HepG2 (cell line): ENCODE data around the gene LRRC3C. TPM values are rescaled to one million over a fixed set of nuclear protein-coding genes. Genes with fewer than 3 reads are reported as not detected.
A peak's percentile ranks its signal among the peaks of the same experiment; 100 is the strongest.

Source experiments
- AGO1 ChIP-seq: fragments of 200-400 bp; formaldehyde crosslinking; IDR thresholded peaks from 2 replicates; pipeline ENCODE4 v1.6.1; 2017; ENCODE audit warnings: mild to moderate bottlenecking, low read depth, low read length, moderate library complexity; ENCODE audit not compliant: poor library complexity, severe bottlenecking
- ARHGAP35 ChIP-seq: sonication (generic); formaldehyde crosslinking; IDR thresholded peaks from 2 replicates; pipeline ENCODE4 v1.9.0; 2022; ENCODE audit warnings: mild to moderate bottlenecking, inconsistent platforms, moderate library complexity, missing genetic modification reagents, borderline replicate concordance
- ATRX ChIP-seq: sonication (generic); formaldehyde crosslinking; IDR thresholded peaks from 2 replicates; pipeline ENCODE4 v1.4.0; 2020; ENCODE audit warnings: missing genetic modification reagents, borderline replicate concordance
- CHD2 ChIP-seq: IDR thresholded peaks from 2 replicates; pipeline ENCODE4 v1.6.1; 2011; ENCODE audit warnings: low read depth, low read length, improper control_type of control experiment
- EEA1 ChIP-seq: sonication (generic); formaldehyde crosslinking; IDR thresholded peaks from 2 replicates; pipeline ENCODE4 v1.5.1; 2020; ENCODE audit warnings: mild to moderate bottlenecking, missing genetic modification reagents, borderline replicate concordance
- FOXA3 ChIP-seq: IDR thresholded peaks from 2 replicates; pipeline ENCODE4 v1.6.1; 2016; ENCODE audit warnings: missing genetic modification reagents, missing compliant biosample characterization
- GPBP1L1 ChIP-seq: sonication (generic); formaldehyde crosslinking; IDR thresholded peaks from 2 replicates; pipeline ENCODE4 v1.5.0; 2020; ENCODE audit warnings: mild to moderate bottlenecking, missing genetic modification reagents
- GTF3A ChIP-seq: sonication (generic); formaldehyde crosslinking; conservative IDR thresholded peaks from 2 replicates; pipeline ENCODE4 v1.4.0; 2020; ENCODE audit warnings: mild to moderate bottlenecking, missing genetic modification reagents
- KAT7 ChIP-seq: IDR thresholded peaks from 2 replicates; pipeline ENCODE4 v1.6.1; 2018; ENCODE audit warnings: borderline replicate concordance, missing compliant biosample characterization
- KMT2B ChIP-seq: IDR thresholded peaks from 2 replicates; pipeline ENCODE4 v1.6.1; 2016; ENCODE audit warnings: missing genetic modification reagents, missing compliant biosample characterization
- SIX1 ChIP-seq: sonication (generic); formaldehyde crosslinking; IDR thresholded peaks from 2 replicates; pipeline ENCODE4 v1.4.0; 2020; ENCODE audit warnings: missing genetic modification reagents, borderline replicate concordance
- TEAD2 ChIP-seq: sonication (generic); formaldehyde crosslinking; IDR thresholded peaks from 2 replicates; pipeline ENCODE4 v1.9.0; 2021; ENCODE audit warnings: missing genetic modification reagents
- TMF1 ChIP-seq: sonication (generic); formaldehyde crosslinking; IDR thresholded peaks from 2 replicates; pipeline ENCODE4 v1.8.1; 2022; ENCODE audit warnings: low read depth, missing genetic modification reagents
- TSC22D2 ChIP-seq: sonication (generic); formaldehyde crosslinking; IDR thresholded peaks from 2 replicates; pipeline ENCODE4 v1.5.1; 2020; ENCODE audit warnings: missing genetic modification reagents, mild to moderate bottlenecking, borderline replicate concordance
- ZEB1 ChIP-seq: IDR thresholded peaks from 2 replicates; pipeline ENCODE4 v1.6.1; 2012; ENCODE audit warnings: mild to moderate bottlenecking, low read depth, inconsistent platforms; ENCODE audit not compliant: insufficient replicate concordance
- ZNF382 ChIP-seq: sonication (generic); formaldehyde crosslinking; IDR thresholded peaks from 2 replicates; pipeline ENCODE4 v1.5.0; 2020; ENCODE audit warnings: missing genetic modification reagents, mild to moderate bottlenecking, borderline replicate concordance
- ZNF749 ChIP-seq: sonication (generic); formaldehyde crosslinking; IDR thresholded peaks from 2 replicates; pipeline ENCODE4 v1.8.0; 2022; ENCODE audit warnings: mild to moderate bottlenecking, missing genetic modification reagents, moderate library complexity, borderline replicate concordance
- ZNF792 ChIP-seq: IDR thresholded peaks from 2 replicates; pipeline ENCODE4 v1.6.1; 2016
- ZNF879 ChIP-seq: sonication (generic); formaldehyde crosslinking; IDR thresholded peaks from 2 replicates; pipeline ENCODE4 v1.8.1; 2023; ENCODE audit warnings: missing genetic modification reagents
- polyA plus RNA-seq, 8 experiments: library from polyadenylated mRNA; depleted of rRNA in 3 of 8; stranded (reverse) in 7 of 8; unstranded in 1 of 8; fragments of >200 nt; fragmentation: Illumina TruSeq in 4 of 8; extraction: Trizol in 4 of 8; gene quantifications; 2 replicates each; pipeline versions ENCODE4 v1.2.1 to v1.2.3, GENCODE V29; 2011 to 2016; ENCODE audit warnings: low read depth in 4 of 8, missing spikeins in 1 of 8, mixed read lengths in 1 of 8; ENCODE audit not compliant: insufficient read depth in 1 of 8
- total RNA-seq, 5 experiments: library from RNA; depleted of rRNA; stranded (reverse); fragments of >200 nt; fragmentation: Illumina TruSeq; extraction: Trizol; gene quantifications; 2 replicates each; pipeline ENCODE4 v1.2.3, GENCODE V29; 2016; ENCODE audit warnings: low read depth in 1 of 5
- TF ChIP-seq, protein P1 (sequence below): sonication (generic); formaldehyde crosslinking; IDR thresholded peaks from 2 replicates; pipeline ENCODE4 v1.4.0; 2020; ENCODE audit warnings: missing genetic modification reagents
- TF ChIP-seq, protein P2 (sequence below): sonication (generic); formaldehyde crosslinking; IDR thresholded peaks from 2 replicates; pipeline ENCODE4 v1.9.0; 2021; ENCODE audit warnings: missing genetic modification reagents, borderline replicate concordance
- TF ChIP-seq, protein P3 (sequence below): sonication (generic); formaldehyde crosslinking; IDR thresholded peaks from 2 replicates; pipeline ENCODE4 v1.4.0; 2020; ENCODE audit warnings: mild to moderate bottlenecking, low read depth, missing genetic modification reagents

LRRC3C gene
- total and polyA plus RNA-seq, 2 of the 13 experiments (the other 11 are each of a cell fraction or from before 2014, with no cell fraction given) = 0.17 TPM; not detected in 1

- TF ChIP-seq CHD2 (no peak), TSC22D2 (CRISPR knock-in tag) (peak; percentile 76; the same call in 1 of the 2 replicates), ZNF879 (CRISPR knock-in tag) (peak; percentile 78; the same call in 1 of the 2 replicates), SIX1 (CRISPR knock-in tag) (peak; percentile 81; the same call in 1 of the 2 replicates), TEAD2 (CRISPR knock-in tag) (no peak), FOXA3 (peak; percentile 99), ARHGAP35 (peak; percentile 95), ZEB1 (peak; percentile 24), KAT7 (peak; percentile 97), ZNF749 (CRISPR knock-in tag) (peak; percentile 97), ZNF792 (peak; percentile 95), AGO1 (no peak), TMF1 (CRISPR knock-in tag) (peak; percentile 80; the same call in 1 of the 2 replicates), GPBP1L1 (CRISPR knock-in tag) (no peak), ATRX (CRISPR knock-in tag) (peak; percentile 86; the same call in 1 of the 2 replicates), KMT2B (peak; percentile 85), ZNF382 (CRISPR knock-in tag) (no peak), GTF3A (CRISPR knock-in tag) (no peak), EEA1 (CRISPR knock-in tag) (peak; percentile 76; the same call in 1 of the 2 replicates)
- TF ChIP-seq, protein P1, sequence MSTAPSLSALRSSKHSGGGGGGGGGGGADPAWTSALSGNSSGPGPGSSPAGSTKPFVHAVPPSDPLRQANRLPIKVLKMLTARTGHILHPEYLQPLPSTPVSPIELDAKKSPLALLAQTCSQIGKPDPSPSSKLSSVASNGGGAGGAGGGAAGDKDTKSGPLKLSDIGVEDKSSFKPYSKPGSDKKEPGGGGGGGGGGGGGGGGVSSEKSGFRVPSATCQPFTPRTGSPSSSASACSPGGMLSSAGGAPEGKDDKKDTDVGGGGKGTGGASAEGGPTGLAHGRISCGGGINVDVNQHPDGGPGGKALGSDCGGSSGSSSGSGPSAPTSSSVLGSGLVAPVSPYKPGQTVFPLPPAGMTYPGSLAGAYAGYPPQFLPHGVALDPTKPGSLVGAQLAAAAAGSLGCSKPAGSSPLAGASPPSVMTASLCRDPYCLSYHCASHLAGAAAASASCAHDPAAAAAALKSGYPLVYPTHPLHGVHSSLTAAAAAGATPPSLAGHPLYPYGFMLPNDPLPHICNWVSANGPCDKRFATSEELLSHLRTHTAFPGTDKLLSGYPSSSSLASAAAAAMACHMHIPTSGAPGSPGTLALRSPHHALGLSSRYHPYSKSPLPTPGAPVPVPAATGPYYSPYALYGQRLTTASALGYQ (CRISPR knock-in tag) = peak; percentile 94; the same call in 1 of the 2 replicates
- TF ChIP-seq, protein P2, sequence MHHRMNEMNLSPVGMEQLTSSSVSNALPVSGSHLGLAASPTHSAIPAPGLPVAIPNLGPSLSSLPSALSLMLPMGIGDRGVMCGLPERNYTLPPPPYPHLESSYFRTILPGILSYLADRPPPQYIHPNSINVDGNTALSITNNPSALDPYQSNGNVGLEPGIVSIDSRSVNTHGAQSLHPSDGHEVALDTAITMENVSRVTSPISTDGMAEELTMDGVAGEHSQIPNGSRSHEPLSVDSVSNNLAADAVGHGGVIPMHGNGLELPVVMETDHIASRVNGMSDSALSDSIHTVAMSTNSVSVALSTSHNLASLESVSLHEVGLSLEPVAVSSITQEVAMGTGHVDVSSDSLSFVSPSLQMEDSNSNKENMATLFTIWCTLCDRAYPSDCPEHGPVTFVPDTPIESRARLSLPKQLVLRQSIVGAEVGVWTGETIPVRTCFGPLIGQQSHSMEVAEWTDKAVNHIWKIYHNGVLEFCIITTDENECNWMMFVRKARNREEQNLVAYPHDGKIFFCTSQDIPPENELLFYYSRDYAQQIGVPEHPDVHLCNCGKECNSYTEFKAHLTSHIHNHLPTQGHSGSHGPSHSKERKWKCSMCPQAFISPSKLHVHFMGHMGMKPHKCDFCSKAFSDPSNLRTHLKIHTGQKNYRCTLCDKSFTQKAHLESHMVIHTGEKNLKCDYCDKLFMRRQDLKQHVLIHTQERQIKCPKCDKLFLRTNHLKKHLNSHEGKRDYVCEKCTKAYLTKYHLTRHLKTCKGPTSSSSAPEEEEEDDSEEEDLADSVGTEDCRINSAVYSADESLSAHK (CRISPR knock-in tag) = 0 out of 2 replicates have a peak, but pooled peaks have one; percentile 86
- TF ChIP-seq, protein P3, sequence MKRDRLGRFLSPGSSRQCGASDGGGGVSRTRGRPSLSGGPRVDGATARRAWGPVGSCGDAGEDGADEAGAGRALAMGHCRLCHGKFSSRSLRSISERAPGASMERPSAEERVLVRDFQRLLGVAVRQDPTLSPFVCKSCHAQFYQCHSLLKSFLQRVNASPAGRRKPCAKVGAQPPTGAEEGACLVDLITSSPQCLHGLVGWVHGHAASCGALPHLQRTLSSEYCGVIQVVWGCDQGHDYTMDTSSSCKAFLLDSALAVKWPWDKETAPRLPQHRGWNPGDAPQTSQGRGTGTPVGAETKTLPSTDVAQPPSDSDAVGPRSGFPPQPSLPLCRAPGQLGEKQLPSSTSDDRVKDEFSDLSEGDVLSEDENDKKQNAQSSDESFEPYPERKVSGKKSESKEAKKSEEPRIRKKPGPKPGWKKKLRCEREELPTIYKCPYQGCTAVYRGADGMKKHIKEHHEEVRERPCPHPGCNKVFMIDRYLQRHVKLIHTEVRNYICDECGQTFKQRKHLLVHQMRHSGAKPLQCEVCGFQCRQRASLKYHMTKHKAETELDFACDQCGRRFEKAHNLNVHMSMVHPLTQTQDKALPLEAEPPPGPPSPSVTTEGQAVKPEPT (CRISPR knock-in tag) = peak; percentile 95
These were observed 3.5 kb upstream of the LRRC3C start (continued) for GRCh38 chr17:39923836-39924690.
